Measurements from ENCODE around the gene ADRA1B.

The ADRA1B gene

DNA sequence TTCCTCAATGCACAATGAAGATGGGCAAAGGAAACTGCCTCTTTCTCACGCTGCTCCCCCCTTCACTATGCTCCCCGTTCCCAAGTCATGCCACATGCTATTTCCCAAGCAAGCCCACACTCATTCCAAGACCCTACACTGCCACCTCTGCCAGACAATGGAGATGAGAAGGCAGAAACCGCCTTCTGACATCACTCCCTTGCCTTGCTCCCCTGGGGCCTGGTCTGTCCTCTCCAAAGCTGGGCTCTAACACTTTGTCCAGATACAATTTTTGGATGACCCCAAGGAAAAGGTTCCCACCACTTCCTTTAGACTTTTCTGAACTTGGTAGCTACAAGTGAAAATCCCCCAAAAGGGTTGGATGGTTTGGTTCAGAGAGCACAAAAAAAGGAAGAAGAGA, 7.2 kb upstream of the ADRA1B start:
- Histone ChIP-seq H3K27ac (replicated peaks) (no peak overlapping the region), H3K4me3 (replicated peaks; ENCODE audit: insufficient read depth, low read length) (no peak overlapping the region), H3K27me3 (ENCODE audit: insufficient read depth, poor library complexity, severe bottlenecking) (peaks cover 2% of the 10 kb centered on the region)
- no peak for DNase-seq (ENCODE audit: low read depth in 1 of 2, low spot score in 1 of 2)
- TF ChIP-seq POLR2AphosphoS5 (IDR thresholded peaks at IDR 0.05; ENCODE audit: low read depth) (no peak), SPI1 (IDR thresholded peaks at IDR 0.05; ENCODE audit: borderline replicate concordance, low read depth) (no peak), GABPA (IDR thresholded peaks at IDR 0.05; ENCODE audit: low read depth) (no peak)
- TF ChIP-seq, protein P1, sequence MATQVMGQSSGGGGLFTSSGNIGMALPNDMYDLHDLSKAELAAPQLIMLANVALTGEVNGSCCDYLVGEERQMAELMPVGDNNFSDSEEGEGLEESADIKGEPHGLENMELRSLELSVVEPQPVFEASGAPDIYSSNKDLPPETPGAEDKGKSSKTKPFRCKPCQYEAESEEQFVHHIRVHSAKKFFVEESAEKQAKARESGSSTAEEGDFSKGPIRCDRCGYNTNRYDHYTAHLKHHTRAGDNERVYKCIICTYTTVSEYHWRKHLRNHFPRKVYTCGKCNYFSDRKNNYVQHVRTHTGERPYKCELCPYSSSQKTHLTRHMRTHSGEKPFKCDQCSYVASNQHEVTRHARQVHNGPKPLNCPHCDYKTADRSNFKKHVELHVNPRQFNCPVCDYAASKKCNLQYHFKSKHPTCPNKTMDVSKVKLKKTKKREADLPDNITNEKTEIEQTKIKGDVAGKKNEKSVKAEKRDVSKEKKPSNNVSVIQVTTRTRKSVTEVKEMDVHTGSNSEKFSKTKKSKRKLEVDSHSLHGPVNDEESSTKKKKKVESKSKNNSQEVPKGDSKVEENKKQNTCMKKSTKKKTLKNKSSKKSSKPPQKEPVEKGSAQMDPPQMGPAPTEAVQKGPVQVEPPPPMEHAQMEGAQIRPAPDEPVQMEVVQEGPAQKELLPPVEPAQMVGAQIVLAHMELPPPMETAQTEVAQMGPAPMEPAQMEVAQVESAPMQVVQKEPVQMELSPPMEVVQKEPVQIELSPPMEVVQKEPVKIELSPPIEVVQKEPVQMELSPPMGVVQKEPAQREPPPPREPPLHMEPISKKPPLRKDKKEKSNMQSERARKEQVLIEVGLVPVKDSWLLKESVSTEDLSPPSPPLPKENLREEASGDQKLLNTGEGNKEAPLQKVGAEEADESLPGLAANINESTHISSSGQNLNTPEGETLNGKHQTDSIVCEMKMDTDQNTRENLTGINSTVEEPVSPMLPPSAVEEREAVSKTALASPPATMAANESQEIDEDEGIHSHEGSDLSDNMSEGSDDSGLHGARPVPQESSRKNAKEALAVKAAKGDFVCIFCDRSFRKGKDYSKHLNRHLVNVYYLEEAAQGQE (IDR thresholded peaks at IDR 0.05; ENCODE audit: insufficient replicate concordance, low read depth), result no peak
- TF ChIP-seq, protein P2, sequence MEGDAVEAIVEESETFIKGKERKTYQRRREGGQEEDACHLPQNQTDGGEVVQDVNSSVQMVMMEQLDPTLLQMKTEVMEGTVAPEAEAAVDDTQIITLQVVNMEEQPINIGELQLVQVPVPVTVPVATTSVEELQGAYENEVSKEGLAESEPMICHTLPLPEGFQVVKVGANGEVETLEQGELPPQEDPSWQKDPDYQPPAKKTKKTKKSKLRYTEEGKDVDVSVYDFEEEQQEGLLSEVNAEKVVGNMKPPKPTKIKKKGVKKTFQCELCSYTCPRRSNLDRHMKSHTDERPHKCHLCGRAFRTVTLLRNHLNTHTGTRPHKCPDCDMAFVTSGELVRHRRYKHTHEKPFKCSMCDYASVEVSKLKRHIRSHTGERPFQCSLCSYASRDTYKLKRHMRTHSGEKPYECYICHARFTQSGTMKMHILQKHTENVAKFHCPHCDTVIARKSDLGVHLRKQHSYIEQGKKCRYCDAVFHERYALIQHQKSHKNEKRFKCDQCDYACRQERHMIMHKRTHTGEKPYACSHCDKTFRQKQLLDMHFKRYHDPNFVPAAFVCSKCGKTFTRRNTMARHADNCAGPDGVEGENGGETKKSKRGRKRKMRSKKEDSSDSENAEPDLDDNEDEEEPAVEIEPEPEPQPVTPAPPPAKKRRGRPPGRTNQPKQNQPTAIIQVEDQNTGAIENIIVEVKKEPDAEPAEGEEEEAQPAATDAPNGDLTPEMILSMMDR (IDR thresholded peaks at IDR 0.05; ENCODE audit: insufficient read depth, low read length), result no peak

DNA sequence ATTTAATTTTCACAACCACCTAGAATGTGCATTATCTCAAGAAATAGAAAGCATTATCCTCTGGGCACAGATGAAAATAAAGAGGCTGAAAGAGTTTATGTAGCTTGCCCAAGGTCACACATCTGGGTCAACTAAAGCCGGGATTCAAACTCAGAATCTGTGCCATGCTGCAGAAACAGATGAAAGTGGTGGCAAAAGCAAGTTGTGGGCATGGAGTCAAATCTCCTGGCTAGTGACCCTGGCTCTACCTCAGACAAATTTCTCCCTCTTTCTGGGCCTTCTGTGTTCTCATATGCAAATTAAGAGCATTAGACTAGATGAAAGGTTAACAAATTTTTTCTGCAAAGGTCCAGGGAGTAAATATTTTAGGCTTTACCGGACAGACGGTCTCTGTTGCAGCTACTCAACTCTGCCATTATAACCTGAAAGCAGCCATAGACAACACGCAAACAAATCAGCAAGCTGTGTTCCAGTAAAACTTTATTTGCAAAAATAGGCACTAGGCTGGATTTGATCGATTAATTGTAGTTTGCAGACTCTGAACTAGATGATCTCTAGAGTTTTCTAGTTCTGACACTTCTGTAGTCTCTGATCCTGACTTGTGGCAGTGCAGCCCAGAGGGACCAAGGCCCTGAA, 6.0 kb upstream of the ADRA1B start:
- no peak for DNase-seq (ENCODE audit: low read depth in 1 of 2, low spot score in 1 of 2)
- no peak overlapping the region for H3K27ac ChIP-seq (replicated peaks)
- TF ChIP-seq, protein P2 (IDR thresholded peaks at IDR 0.05; ENCODE audit: insufficient read depth, low read length), result no peak
- no peak for TF ChIP-seq SPI1 (IDR thresholded peaks at IDR 0.05; ENCODE audit: borderline replicate concordance, low read depth)
- no peak for TF ChIP-seq POLR2AphosphoS5 (IDR thresholded peaks at IDR 0.05; ENCODE audit: low read depth)
- TF ChIP-seq, protein P1 (IDR thresholded peaks at IDR 0.05; ENCODE audit: insufficient replicate concordance, low read depth), result no peak
- TF ChIP-seq GABPA (IDR thresholded peaks at IDR 0.05; ENCODE audit: low read depth), result no peak
- H3K4me3 ChIP-seq (replicated peaks; ENCODE audit: insufficient read depth, low read length), result no peak overlapping the region
- H3K27me3 ChIP-seq (ENCODE audit: insufficient read depth, poor library complexity, severe bottlenecking), result peaks cover 12% of the 10 kb centered on the region

DNA sequence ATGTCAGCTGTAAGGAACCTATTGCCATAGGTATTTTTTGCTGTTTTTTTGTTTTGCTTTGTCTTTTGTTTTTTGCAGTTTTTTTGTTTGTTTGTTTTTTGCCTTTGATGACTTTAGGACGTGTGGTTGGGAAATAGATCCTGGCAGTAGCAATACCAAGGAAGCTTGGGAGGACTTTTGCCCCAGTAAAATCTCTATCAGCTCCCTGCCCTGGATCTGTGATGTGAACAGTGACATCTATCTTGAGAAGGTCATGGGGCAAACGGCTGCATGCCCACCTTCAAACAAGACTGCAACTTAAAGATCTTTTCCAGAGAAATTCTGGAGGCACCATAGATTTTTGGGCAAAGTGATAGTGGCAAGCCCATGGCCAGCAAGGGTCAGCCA, 5.4 kb upstream of the ADRA1B start:
- no peak for DNase-seq (ENCODE audit: low read depth in 1 of 2, low spot score in 1 of 2)

More for the DNA sequence above, 5.4 kb upstream of the ADRA1B start:
- H3K27ac ChIP-seq (replicated peaks), result no peak overlapping the region
- peaks cover 17% of the 10 kb centered on the region for H3K27me3 ChIP-seq (ENCODE audit: insufficient read depth, poor library complexity, severe bottlenecking)
- TF ChIP-seq, protein P2 (IDR thresholded peaks at IDR 0.05; ENCODE audit: insufficient read depth, low read length), result no peak
- TF ChIP-seq, protein P1 (IDR thresholded peaks at IDR 0.05; ENCODE audit: insufficient replicate concordance, low read depth), result no peak
- TF ChIP-seq SPI1 (IDR thresholded peaks at IDR 0.05; ENCODE audit: borderline replicate concordance, low read depth), result no peak
- no peak for TF ChIP-seq GABPA (IDR thresholded peaks at IDR 0.05; ENCODE audit: low read depth)
- no peak for TF ChIP-seq POLR2AphosphoS5 (IDR thresholded peaks at IDR 0.05; ENCODE audit: low read depth)
- H3K4me3 ChIP-seq (replicated peaks; ENCODE audit: insufficient read depth, low read length), result no peak overlapping the region

All from HL-60 (cell line).